Fibroblast of gingiva (primary cell): ENCODE data around the gene PROP1.
"Not testable (repeated sequence)": the region's sequence is repeated elsewhere in the genome, so short reads cannot be mapped to it uniquely, and the experiment has no call there.

Experiments
- DNase-seq: peaks from one replicate; pipeline ENCODE4 v3.0.0-alpha.2; 2011; ENCODE audit warnings: low read depth

Gene PROP1

DNA sequence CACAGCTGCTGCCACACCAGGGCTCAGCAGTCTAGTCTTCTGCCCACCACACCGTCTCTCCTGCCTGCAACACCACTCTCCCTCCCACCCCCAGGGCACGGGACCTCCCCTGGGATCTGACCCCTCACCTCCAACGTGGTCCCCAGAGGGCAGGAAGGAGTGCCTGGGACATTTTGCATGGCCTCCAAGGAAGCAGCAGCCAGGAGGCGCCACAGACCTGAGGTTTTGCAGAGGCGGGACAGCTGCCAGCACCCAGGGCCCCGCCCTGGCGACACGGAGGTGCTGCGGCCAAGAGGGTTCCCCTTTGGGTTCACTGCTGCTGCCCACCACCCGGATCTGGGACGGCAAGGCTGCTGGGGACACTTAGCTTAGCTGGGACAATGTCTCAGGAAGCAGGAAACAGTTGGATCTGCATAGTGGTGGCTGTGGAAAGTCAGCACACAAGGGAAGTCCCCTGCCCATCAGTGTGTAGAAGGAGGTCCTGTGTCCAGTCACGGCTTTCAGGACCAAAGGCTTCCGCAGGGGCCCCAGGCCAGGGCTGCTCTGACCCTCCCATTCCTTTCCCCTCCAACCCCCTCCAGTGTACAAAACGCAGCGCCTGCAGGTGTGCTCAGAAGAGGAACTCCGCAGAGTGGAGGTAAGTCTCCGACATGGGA is 13.8 kb downstream of the PROP1 start:
- no peak for DNase-seq

DNA sequence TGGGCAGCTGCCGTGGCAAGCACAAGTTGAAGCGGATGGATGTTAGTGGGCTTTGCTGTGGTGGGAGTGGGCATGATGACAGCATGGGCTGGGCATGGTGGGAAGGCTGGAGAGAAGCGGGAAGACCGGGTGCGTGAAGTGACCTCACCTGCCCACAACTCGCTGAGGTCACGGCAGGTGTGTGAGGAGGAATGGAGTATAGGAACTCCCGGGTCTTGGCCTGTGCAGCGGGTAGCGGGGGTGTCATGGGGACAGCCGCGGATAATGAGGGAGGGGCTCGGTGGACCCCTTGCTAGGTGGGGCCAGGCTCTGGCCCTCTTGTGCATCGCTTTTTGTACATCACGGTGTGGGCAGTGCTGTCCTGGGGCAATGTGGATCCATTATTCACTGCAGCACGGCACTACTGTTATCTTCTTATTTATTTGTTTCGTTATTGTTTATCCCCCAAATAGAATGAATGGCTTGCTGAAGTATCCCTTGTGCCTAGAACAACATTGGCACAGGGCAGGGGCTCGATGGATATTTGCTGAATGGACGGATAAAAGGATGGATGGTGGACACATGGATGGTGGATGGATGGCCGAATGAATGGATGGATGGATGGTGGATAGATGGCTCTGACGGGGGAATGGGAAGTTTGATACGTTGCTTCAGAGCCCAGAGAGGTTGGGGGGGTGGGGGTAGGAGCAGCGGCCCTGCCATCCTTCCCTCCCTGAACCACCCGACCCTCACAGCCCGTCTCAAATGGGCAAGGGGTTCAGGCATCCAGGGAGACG is 14.6 kb downstream of the PROP1 start:
- no peak for DNase-seq

- DNase-seq: no peak
Measured at GRCh38 chr5:177980743-177981151, 15.3 kb downstream of the PROP1 start.

GRCh38 chr5:177977600-177977999 is 18.4 kb downstream of the PROP1 start:
- DNase-seq: not testable (repeated sequence)

DNA sequence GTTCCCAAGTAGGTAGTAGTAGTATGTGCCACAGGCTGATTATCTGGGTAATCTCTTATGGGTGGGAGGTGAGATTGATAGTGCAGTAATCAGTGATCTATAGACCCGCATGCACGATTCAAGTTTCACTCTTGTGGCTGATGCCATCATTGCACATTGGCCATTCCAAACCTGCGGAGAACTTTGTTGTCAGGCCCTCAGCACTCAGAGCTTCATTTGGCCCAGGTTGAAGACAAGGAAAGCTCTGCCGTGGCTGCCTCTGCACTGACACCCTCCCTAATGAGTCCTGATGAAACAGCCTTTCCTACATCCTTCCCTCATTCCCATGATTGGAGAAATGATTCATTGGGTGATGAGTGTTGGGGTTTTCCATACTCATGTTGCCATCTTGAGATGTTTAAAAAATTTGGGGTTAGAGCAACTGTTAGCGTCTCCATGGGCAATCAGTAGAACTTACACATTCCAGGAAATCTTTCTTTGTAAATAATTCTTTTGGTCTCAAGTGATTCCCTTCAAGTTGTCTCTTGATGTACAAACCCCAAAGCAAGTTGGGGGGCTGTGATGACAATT is 22.9 kb downstream of the PROP1 start:
- no peak for DNase-seq

DNA sequence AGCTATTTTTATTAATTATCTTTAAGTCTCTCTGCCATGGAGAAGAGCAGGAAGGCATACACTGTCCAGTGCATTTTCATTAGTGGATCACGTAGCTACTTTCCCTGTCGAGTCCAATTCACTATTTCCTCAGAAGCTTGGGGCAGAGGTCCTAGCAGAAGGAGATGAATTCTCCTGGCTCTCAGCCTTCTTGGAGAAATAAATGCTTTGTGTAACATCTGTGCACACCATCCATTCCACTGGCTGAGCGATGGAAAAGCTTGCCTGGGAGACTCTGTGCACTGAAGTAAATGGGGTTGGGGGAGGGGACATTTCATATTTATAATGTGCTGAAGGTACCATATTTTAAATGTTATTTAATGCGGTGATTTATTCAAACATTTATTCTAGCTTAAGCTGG is 23.4 kb downstream of the PROP1 start:
- no peak for DNase-seq

DNA sequence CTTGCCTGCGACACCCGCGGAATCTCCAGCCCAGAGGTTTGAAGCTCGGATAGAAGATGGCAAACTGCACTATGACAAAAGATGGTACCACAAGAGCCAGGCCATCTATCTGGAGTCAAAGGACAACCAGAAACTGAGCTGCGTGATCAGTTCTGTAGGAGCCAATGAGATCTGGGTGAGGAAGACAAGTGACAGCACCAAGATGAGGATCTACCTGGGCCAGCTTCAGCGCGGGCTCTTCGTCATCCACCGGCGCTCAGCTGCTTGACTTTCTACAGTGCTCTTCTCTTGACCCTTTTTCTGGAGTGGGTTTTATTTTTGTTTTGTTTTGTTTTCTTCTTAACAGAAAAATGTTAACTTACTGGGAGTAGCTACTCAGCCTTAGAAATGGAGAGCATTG is 24.0 kb downstream of the PROP1 start:
- DNase-seq: not testable (repeated sequence)

- no peak for DNase-seq
Measured at GRCh38 chr5:177968661-177969211, 27.3 kb downstream of the PROP1 start.

DNA sequence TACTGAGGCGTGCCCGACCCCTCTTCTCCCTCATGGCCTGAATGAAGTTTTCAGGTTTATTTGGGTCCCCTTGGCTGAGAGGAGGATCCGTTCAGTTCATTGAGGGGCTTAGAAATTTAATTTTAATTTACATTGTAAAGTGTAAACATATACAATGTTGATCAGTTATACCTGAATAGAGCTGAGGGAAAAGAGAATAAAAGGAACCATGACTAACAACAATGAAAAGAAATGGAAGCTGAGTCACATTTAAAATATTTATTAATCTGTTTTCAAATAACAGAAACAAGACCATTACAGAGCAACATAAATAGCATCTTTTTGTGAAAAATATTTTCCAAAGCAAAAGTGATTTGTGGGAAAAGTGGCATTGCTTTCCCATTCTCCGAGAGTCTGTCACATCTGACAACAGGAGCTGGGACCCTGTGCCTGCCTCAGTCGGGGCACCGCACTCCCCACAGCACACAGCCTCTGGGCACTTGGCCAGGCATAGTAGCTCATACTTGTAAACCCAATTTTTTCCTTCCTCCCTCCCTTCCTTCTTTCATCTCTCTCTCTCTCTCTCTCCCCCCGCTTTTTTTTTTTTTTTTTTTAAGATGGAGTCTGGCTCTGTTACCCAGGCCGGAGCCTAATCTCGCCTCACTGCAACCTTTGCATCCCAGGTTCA is 28.7 kb downstream of the PROP1 start:
- DNase-seq: no peak

DNA sequence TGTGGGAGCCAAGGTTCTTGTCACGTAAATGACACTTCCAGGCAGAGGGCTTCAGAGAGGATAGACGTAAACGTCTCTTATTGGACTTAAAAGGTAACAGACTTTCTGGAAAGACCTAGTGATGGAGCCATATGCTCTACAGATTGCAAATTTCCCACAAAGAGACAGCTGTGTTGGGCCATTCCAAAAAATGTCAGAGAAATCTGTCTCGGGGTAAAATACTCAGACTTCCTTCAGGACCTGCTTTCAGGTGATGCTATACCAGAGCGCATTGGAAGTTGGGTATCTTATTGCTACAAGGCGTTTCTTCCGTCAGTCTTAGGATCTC is 29.2 kb downstream of the PROP1 start:
- no peak for DNase-seq

- no peak for DNase-seq
Measured at GRCh38 chr5:177966009-177966838, 29.8 kb downstream of the PROP1 start.

GRCh38 chr5:177964471-177964870 is 31.6 kb downstream of the PROP1 start:
- DNase-seq: no peak

DNA sequence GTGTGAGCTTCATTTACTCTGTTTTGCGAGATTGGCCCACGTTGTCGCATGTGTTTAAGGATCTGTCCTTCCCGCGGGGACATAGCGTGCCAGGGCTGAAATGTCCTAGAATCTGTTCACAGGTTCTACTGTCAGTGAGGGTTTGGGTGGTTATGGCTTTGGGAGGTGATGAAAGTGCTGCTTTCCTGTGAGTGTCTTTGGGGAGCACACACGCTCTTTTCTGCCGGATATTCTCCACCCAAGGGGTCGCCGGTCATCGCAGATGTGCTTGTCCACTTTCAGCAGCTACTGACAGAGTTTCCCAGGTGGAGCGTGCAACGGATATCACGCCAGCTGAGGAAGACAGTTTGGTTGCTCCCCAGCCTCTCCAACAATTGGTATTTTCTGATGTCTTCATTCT is 32.1 kb downstream of the PROP1 start:
- no peak for DNase-seq

- no peak for DNase-seq
Measured at GRCh38 chr5:177959315-177959714, 36.7 kb downstream of the PROP1 start.

- DNase-seq: no peak
Measured at GRCh38 chr5:177958696-177959095, 37.3 kb downstream of the PROP1 start.

- DNase-seq: no peak
Measured at GRCh38 chr5:177957241-177957640, 38.8 kb downstream of the PROP1 start.

DNA sequence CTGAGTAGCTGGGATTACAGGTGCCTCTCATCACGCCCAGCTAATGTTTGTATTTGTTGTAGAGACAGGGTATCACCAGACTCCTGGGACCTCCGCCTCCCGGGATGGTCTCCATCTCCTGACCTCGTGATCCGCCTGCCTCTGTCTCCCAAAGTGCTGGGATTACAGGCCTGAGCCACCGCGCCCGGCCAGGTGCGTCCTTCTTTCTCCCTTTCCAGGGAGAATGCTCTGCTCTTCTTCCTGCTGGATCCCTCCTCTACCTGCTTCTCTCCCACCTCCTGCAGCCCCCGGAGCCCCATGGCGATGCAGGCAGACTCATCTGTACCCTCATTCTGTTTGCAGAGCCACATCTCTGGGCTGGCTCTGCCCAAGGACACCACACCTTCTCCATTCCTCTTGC is 42.9 kb downstream of the PROP1 start:
- not testable (repeated sequence) for DNase-seq

- DNase-seq: not testable (repeated sequence)
Measured at GRCh38 chr5:177949656-177950055, 46.4 kb downstream of the PROP1 start.

DNA sequence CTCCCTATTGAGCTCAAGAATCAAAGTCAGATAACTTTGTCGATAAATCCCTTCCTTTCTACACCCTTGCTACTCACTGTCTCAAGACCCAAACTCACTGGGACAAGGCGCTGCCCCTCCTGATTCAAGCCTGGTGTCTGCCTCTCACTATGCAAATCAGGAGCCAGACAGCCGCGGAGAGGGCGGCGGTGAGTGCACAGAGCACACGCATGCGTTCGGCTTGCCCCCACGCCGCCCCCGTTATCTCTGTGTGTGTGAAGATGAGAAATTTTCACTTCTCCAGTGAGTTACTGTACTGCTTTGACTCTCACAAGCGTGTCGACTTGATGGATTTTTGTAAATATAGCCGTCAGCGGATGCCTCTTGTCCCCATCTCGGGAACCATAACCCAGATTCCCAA is 47.0 kb downstream of the PROP1 start:
- DNase-seq: not testable (repeated sequence)

DNA sequence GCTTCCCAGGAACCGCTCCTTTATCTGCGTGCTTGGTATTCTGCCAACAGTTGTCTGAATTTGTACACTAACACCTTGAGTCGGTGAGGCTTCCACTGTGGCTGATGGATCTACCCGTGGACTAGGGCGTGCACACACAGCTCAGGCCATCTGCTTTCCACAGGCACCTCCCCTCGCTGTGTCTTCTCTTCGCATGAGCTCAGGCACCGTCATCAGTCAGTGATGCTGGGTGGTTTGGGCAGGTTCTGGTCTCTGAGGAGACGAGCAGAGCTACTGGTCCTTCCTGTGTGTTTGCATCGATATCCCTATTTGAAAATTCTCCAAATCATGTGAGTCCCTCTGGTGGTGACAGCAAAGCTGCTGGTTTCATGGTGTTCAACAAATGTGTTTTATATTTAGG is 48.1 kb downstream of the PROP1 start:
- peak; percentile 30 for DNase-seq

DNA sequence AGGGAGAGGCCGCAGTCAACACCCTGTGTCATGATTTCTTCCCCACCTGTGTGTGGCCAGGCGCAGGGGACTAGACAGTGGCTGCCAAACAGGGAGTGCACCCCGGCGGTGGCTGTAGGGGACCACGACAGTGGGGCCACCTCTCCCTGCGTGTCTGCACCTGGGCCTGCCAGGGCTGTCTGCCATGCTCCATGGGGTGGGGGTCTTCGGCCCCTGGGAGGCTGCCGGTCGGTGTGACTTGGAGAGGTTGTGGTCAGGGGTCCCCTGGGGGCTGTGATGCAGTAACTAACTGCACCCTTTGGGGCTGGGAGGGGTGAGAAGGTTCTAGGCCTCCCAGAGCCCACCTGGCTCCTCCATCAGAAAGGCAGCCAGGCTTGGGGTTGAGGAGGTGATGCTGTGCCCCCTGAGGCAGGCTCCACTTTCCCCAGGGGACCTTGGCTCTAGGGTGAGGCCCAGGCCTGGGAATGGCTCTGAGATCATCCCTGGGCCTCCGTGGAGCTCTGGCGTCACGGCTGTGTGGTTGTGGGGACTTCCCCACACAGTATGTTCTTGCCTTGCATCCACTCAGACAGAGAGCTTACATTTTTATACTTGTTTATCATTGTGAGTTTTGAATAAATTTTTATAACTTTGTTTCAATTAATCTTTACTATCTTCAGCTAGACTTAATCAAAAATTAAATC is 50.3 kb downstream of the PROP1 start:
- not testable (repeated sequence) for DNase-seq
